ENCODE measurements around the gene RGS12.

The RGS12 gene

DNA sequence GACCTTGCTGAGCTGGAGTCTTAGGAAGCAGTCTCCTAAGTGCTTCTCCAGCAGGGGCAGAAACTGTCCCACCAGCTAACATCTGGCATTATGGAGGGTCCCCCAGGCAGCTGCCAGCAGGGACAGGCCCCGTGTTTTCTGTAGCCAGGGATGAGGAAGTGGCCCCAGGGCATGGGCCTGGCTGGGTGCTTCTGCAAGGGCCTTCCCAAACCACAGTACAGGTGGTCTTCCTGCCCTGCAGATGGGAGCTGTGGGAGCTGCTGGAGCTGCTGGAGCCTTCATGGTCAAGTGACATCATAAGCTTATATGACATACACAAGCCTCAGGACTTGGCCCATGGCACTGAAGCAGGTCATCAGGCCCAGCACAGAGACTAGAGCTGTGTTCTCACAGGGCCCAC, 48.8 kb upstream of the RGS12 start:
- H3K9ac ChIP-seq (ENCODE audit: low read length) = no peak overlapping the region
- H3F3A ChIP-seq (ENCODE audit: insufficient read depth) = no peaks in the 10 kb centered on the region
- no peak overlapping the region for H3K4me2 ChIP-seq (ENCODE audit: low read depth, low read length, poor library complexity, severe bottlenecking)
- H3K27ac ChIP-seq (ENCODE audit: low read depth, low read length) = no peak overlapping the region
- no peaks in the 10 kb centered on the region for H3K9me2 ChIP-seq (replicated peaks; ENCODE audit: insufficient read depth, low read length)
- H4K20me1 ChIP-seq (ENCODE audit: low read depth, low read length) = no peaks in the 10 kb centered on the region
- H3K79me2 ChIP-seq (ENCODE audit: insufficient read depth, low read length) = no peaks in the 10 kb centered on the region
- TF ChIP-seq CTCF (IDR thresholded peaks at IDR 0.05; ENCODE audit: insufficient read depth, low read length, poor library complexity, severe bottlenecking) (no peak), EZH2phosphoT487 (conservative IDR thresholded peaks at IDR 0.05; ENCODE audit: low read length) (no peak)
- no peak overlapping the region for H2AFZ ChIP-seq (ENCODE audit: low read depth, low read length, severe bottlenecking)
- no peak overlapping the region for H3K4me3 ChIP-seq (ENCODE audit: insufficient read depth, low read length, poor library complexity, severe bottlenecking)
- H3K27me3 ChIP-seq (ENCODE audit: low read length) = no peaks in the 10 kb centered on the region
- H3K9me3 ChIP-seq (ENCODE audit: insufficient read depth, low read length) = no peaks in the 10 kb centered on the region
- H3K36me3 ChIP-seq (ENCODE audit: low read length) = no peaks in the 10 kb centered on the region

- Histone ChIP-seq H3F3A (ENCODE audit: insufficient read depth) (no peaks in the 10 kb centered on the region), H4K20me1 (ENCODE audit: low read depth, low read length) (no peaks in the 10 kb centered on the region), H3K4me2 (ENCODE audit: low read depth, low read length, poor library complexity, severe bottlenecking) (no peak overlapping the region)
Observed at GRCh38 chr4:3244747-3245146, 48.1 kb upstream of the RGS12 start.

GRCh38 chr4:3245676-3246075, 47.1 kb upstream of the RGS12 start:
- no peak overlapping the region for H3K27ac ChIP-seq (ENCODE audit: low read depth, low read length)
- no peak for TF ChIP-seq EZH2phosphoT487 (conservative IDR thresholded peaks at IDR 0.05; ENCODE audit: low read length)
- H3K4me2 ChIP-seq (ENCODE audit: low read depth, low read length, poor library complexity, severe bottlenecking) = no peak overlapping the region
- no peaks in the 10 kb centered on the region for H3F3A ChIP-seq (ENCODE audit: insufficient read depth)
- no peak overlapping the region for H3K4me3 ChIP-seq (ENCODE audit: insufficient read depth, low read length, poor library complexity, severe bottlenecking)
- H3K9me2 ChIP-seq (replicated peaks; ENCODE audit: insufficient read depth, low read length) = no peaks in the 10 kb centered on the region
- no peaks in the 10 kb centered on the region for H3K27me3 ChIP-seq (ENCODE audit: low read length)
- no peaks in the 10 kb centered on the region for H3K36me3 ChIP-seq (ENCODE audit: low read length)
- H3K9ac ChIP-seq (ENCODE audit: low read length) = no peak overlapping the region
- no peak overlapping the region for H2AFZ ChIP-seq (ENCODE audit: low read depth, low read length, severe bottlenecking)
- H3K9me3 ChIP-seq (ENCODE audit: insufficient read depth, low read length) = no peaks in the 10 kb centered on the region
- no peaks in the 10 kb centered on the region for H4K20me1 ChIP-seq (ENCODE audit: low read depth, low read length)
- no peaks in the 10 kb centered on the region for H3K79me2 ChIP-seq (ENCODE audit: insufficient read depth, low read length)

More at GRCh38 chr4:3244747-3245146, 48.1 kb upstream of the RGS12 start:
- H2AFZ ChIP-seq (ENCODE audit: low read depth, low read length, severe bottlenecking) = no peak overlapping the region
- no peaks in the 10 kb centered on the region for H3K9me2 ChIP-seq (replicated peaks; ENCODE audit: insufficient read depth, low read length)
- no peaks in the 10 kb centered on the region for H3K27me3 ChIP-seq (ENCODE audit: low read length)
- no peaks in the 10 kb centered on the region for H3K36me3 ChIP-seq (ENCODE audit: low read length)
- H3K9me3 ChIP-seq (ENCODE audit: insufficient read depth, low read length) = no peaks in the 10 kb centered on the region
- H3K79me2 ChIP-seq (ENCODE audit: insufficient read depth, low read length) = no peaks in the 10 kb centered on the region
- no peak for TF ChIP-seq CTCF (IDR thresholded peaks at IDR 0.05; ENCODE audit: insufficient read depth, low read length, poor library complexity, severe bottlenecking)
- no peak for TF ChIP-seq EZH2phosphoT487 (conservative IDR thresholded peaks at IDR 0.05; ENCODE audit: low read length)
- no peak overlapping the region for H3K9ac ChIP-seq (ENCODE audit: low read length)
- no peak overlapping the region for H3K27ac ChIP-seq (ENCODE audit: low read depth, low read length)
- H3K4me3 ChIP-seq (ENCODE audit: insufficient read depth, low read length, poor library complexity, severe bottlenecking) = no peak overlapping the region

GRCh38 chr4:3246458-3247398, 46.1 kb upstream of the RGS12 start:
- no peaks in the 10 kb centered on the region for H3K36me3 ChIP-seq (ENCODE audit: low read length)
- no peak overlapping the region for H3K4me3 ChIP-seq (ENCODE audit: insufficient read depth, low read length, poor library complexity, severe bottlenecking)
- no peaks in the 10 kb centered on the region for H3K79me2 ChIP-seq (ENCODE audit: insufficient read depth, low read length)
- no peaks in the 10 kb centered on the region for H3K9me2 ChIP-seq (replicated peaks; ENCODE audit: insufficient read depth, low read length)
- no peak overlapping the region for H3K27ac ChIP-seq (ENCODE audit: low read depth, low read length)
- no peak overlapping the region for H3K9ac ChIP-seq (ENCODE audit: low read length)
- no peaks in the 10 kb centered on the region for H3K9me3 ChIP-seq (ENCODE audit: insufficient read depth, low read length)
- H3K27me3 ChIP-seq (ENCODE audit: low read length) = no peaks in the 10 kb centered on the region
- no peak overlapping the region for H2AFZ ChIP-seq (ENCODE audit: low read depth, low read length, severe bottlenecking)
- TF ChIP-seq EZH2phosphoT487 (conservative IDR thresholded peaks at IDR 0.05; ENCODE audit: low read length) (no peak), CTCF (IDR thresholded peaks at IDR 0.05; ENCODE audit: insufficient read depth, low read length, poor library complexity, severe bottlenecking) (no peak)
- no peak overlapping the region for H3K4me2 ChIP-seq (ENCODE audit: low read depth, low read length, poor library complexity, severe bottlenecking)
- no peaks in the 10 kb centered on the region for H3F3A ChIP-seq (ENCODE audit: insufficient read depth)
- no peaks in the 10 kb centered on the region for H4K20me1 ChIP-seq (ENCODE audit: low read depth, low read length)
